ENCODE results near the gene BUB1B.
"Not testable (repeated sequence)": the region's sequence is repeated elsewhere in the genome, so short reads cannot be mapped to it uniquely, and the experiment has no call there.

BUB1B gene

GRCh38 chr15:40160689-40161688, at the start of gene BUB1B:
Gene BUB1B, plus strand, starts transcription at chr15:40161069. Its CDS starts 152 bp downstream, at chr15:40161221.
- DNase-seq (ENCODE audit: low read depth): peak; percentile 88

- no peak for DNase-seq (ENCODE audit: low read depth)
Observed at GRCh38 chr15:40111888-40112287, 49.0 kb upstream of the BUB1B start.

GRCh38 chr15:40112789-40113188, 48.1 kb upstream of the BUB1B start:
- DNase-seq (ENCODE audit: low read depth): no peak

- no peak for DNase-seq (ENCODE audit: low read depth)
Observed at GRCh38 chr15:40114218-40114617, 46.7 kb upstream of the BUB1B start.

GRCh38 chr15:40115106-40115505, 45.8 kb upstream of the BUB1B start:
- not testable (repeated sequence) for DNase-seq (ENCODE audit: low read depth)

- no peak for DNase-seq (ENCODE audit: low read depth)
Observed at GRCh38 chr15:40115670-40116093, 45.2 kb upstream of the BUB1B start.

GRCh38 chr15:40118473-40118872, 42.4 kb upstream of the BUB1B start:
- DNase-seq (ENCODE audit: low read depth): no peak

- no peak for DNase-seq (ENCODE audit: low read depth)
Observed at GRCh38 chr15:40121911-40122638, 38.8 kb upstream of the BUB1B start.

- DNase-seq (ENCODE audit: low read depth): not testable (repeated sequence)
Observed at GRCh38 chr15:40122989-40123388, 37.9 kb upstream of the BUB1B start.

- not testable (repeated sequence) for DNase-seq (ENCODE audit: low read depth)
Observed at GRCh38 chr15:40123863-40124262, 37.0 kb upstream of the BUB1B start.

GRCh38 chr15:40124333-40124732, 36.5 kb upstream of the BUB1B start:
- DNase-seq (ENCODE audit: low read depth): not testable (repeated sequence)

- not testable (repeated sequence) for DNase-seq (ENCODE audit: low read depth)
Observed at GRCh38 chr15:40124807-40125285, 36.0 kb upstream of the BUB1B start.

GRCh38 chr15:40125950-40126349, 34.9 kb upstream of the BUB1B start:
- no peak for DNase-seq (ENCODE audit: low read depth)

GRCh38 chr15:40128766-40129660, 31.9 kb upstream of the BUB1B start:
- no peak for DNase-seq (ENCODE audit: low read depth)

GRCh38 chr15:40130118-40130517, 30.8 kb upstream of the BUB1B start:
- DNase-seq (ENCODE audit: low read depth): no peak

GRCh38 chr15:40130799-40131502, 29.9 kb upstream of the BUB1B start:
- DNase-seq (ENCODE audit: low read depth): no peak

- no peak for DNase-seq (ENCODE audit: low read depth)
Observed at GRCh38 chr15:40133544-40133943, 27.3 kb upstream of the BUB1B start.

- DNase-seq (ENCODE audit: low read depth): no peak
Observed at GRCh38 chr15:40134885-40135284, 26.0 kb upstream of the BUB1B start.

GRCh38 chr15:40135846-40136450, 24.9 kb upstream of the BUB1B start:
- DNase-seq (ENCODE audit: low read depth): not testable (repeated sequence)

- DNase-seq (ENCODE audit: low read depth): no peak
Observed at GRCh38 chr15:40136470-40137302, 24.2 kb upstream of the BUB1B start.

All from iris pigment epithelial cell (primary cell).